K562 (cell line): ENCODE results near the gene KTI12. TPM values are rescaled to one million over a fixed set of nuclear protein-coding genes. Genes with fewer than 3 reads are reported as not detected.

Experiments
- ARID2 ChIP-seq: fragments of 450-650 bp; IDR thresholded peaks from 2 replicates; pipeline ENCODE4 v1.6.1; 2017; ENCODE audit warnings: antibody characterized with exemption, mild to moderate bottlenecking
- E2F1 ChIP-seq: sonication (generic); formaldehyde crosslinking; IDR thresholded peaks from 2 replicates; pipeline ENCODE4 v1.8.1; 2023; ENCODE audit warnings: mild to moderate bottlenecking, missing genetic modification reagents, moderate library complexity
- EGR1 ChIP-seq: fragments of 450-650 bp; conservative IDR thresholded peaks from 2 replicates; pipeline ENCODE4 v1.6.1; 2017; ENCODE audit warnings: mild to moderate bottlenecking
- HCFC1 ChIP-seq: IDR thresholded peaks from 2 replicates; pipeline ENCODE4 v1.6.1; 2012; ENCODE audit warnings: low read depth, low read length, improper control_type of control experiment
- HDAC1 ChIP-seq, 2 experiments: fragments of 450-650 bp; IDR thresholded peaks; 2 replicates each; pipeline ENCODE4 v1.6.1; 2016 to 2017; ENCODE audit warnings: inconsistent platforms in 1 of 2, mild to moderate bottlenecking in 1 of 2, moderate library complexity in 1 of 2
- HNRNPLL ChIP-seq: fragments of 200-400 bp; formaldehyde crosslinking; IDR thresholded peaks from 2 replicates; pipeline ENCODE4 v1.6.1; 2017; ENCODE audit warnings: low read length, low read depth, mild to moderate bottlenecking; ENCODE audit not compliant: poor library complexity, severe bottlenecking
- JUND ChIP-seq, 2 experiments: IDR thresholded peaks; 2 replicates in 1 of 2; 3 replicates in 1 of 2; pipeline ENCODE4 v1.6.1; 2011; ENCODE audit warnings: borderline replicate concordance in 2 of 2, low read depth in 2 of 2, low read length in 2 of 2, improper control_type of control experiment in 1 of 2, missing biosample characterization in 1 of 2, missing genetic modification characterization in 1 of 2, missing genetic modification reagents in 1 of 2
- LEF1 ChIP-seq: fragments of 450-650 bp; IDR thresholded peaks from 2 replicates; pipeline ENCODE4 v1.6.1; 2016; ENCODE audit warnings: mild to moderate bottlenecking
- MAFF ChIP-seq: IDR thresholded peaks from 2 replicates; pipeline ENCODE4 v1.6.1; 2012; ENCODE audit warnings: low read length, improper control_type of control experiment
- MXI1 ChIP-seq: IDR thresholded peaks from 2 replicates; pipeline ENCODE4 v1.6.1; 2011; ENCODE audit warnings: low read depth, mild to moderate bottlenecking, improper control_type of control experiment, low read length
- NELFE ChIP-seq: IDR thresholded peaks from 2 replicates; pipeline ENCODE4 v1.6.1; 2011; ENCODE audit warnings: mild to moderate bottlenecking; ENCODE audit not compliant: insufficient read depth, insufficient read length
- NFATC3 ChIP-seq: fragments of 450-650 bp; IDR thresholded peaks from 2 replicates; pipeline ENCODE4 v1.6.1; 2017; ENCODE audit warnings: mild to moderate bottlenecking
- PRDM10 ChIP-seq: fragments of 450-650 bp; IDR thresholded peaks from 2 replicates; pipeline ENCODE4 v1.6.1; 2018; ENCODE audit not compliant: partially characterized antibody
- RAD21 ChIP-seq, 2 experiments: fragments of 250-450 bp in 1 of 2; fragments of 450-650 bp in 1 of 2; sonication (Bioruptor Pico) in 1 of 2; formaldehyde crosslinking in 1 of 2; IDR thresholded peaks in 1 of 2; conservative IDR thresholded peaks in 1 of 2; 2 replicates each; pipeline versions ENCODE4 v1.4.0 to v1.8.0; 2020 to 2022; ENCODE audit warnings: mild to moderate bottlenecking in 2 of 2, moderate library complexity in 1 of 2
- RBM14 ChIP-seq: fragments of 200-400 bp; formaldehyde crosslinking; IDR thresholded peaks from 2 replicates; pipeline ENCODE4 v1.6.1; 2018; ENCODE audit warnings: low read depth, mild to moderate bottlenecking, low read length, moderate library complexity, borderline replicate concordance; ENCODE audit not compliant: insufficient read depth
- SMC3 ChIP-seq: conservative IDR thresholded peaks from 2 replicates; pipeline ENCODE4 v1.6.1; 2011; ENCODE audit warnings: low read depth, low read length, improper control_type of control experiment; ENCODE audit not compliant: insufficient read depth
- SRSF7 ChIP-seq: fragments of 200-400 bp; formaldehyde crosslinking; optimal IDR thresholded peaks from 2 replicates; pipeline ENCODE3; 2017; ENCODE audit warnings: mild to moderate bottlenecking, low read depth, low read length
- TCF7 ChIP-seq: sonication (generic); IDR thresholded peaks from 2 replicates; pipeline ENCODE4 v1.6.1; 2016; ENCODE audit warnings: antibody characterized with exemption, borderline replicate concordance
- TEAD1 ChIP-seq, 2 experiments: fragments of 450-650 bp in 1 of 2; sonication (generic) in 1 of 2; formaldehyde crosslinking; IDR thresholded peaks; 2 replicates each; pipeline versions ENCODE4 v1.4.0 to v1.8.0; 2020 to 2022; ENCODE audit warnings: mild to moderate bottlenecking in 2 of 2, missing genetic modification reagents in 1 of 2
- ZFP30 ChIP-seq: fragments of 250-450 bp; sonication (Bioruptor Pico); IDR thresholded peaks from 2 replicates; pipeline ENCODE4 v1.8.0; 2022; ENCODE audit warnings: moderate library complexity, mild to moderate bottlenecking, inconsistent platforms, borderline replicate concordance
- ZKSCAN8 ChIP-seq: fragments of 200-800 bp; sonication (Bioruptor generic); IDR thresholded peaks from 2 replicates; pipeline ENCODE4 v1.6.1; 2016; ENCODE audit warnings: missing genetic modification characterization, missing compliant biosample characterization
- ZNF316 ChIP-seq: fragments of 450-650 bp; IDR thresholded peaks from 2 replicates; pipeline ENCODE4 v1.6.1; 2016
- ZNF551 ChIP-seq: fragments of 250-450 bp; sonication (Bioruptor Pico); IDR thresholded peaks from 2 replicates; pipeline ENCODE4 v1.5.0; 2021; ENCODE audit warnings: mild to moderate bottlenecking, moderate library complexity
- ZSCAN32 ChIP-seq: fragments of 450-650 bp; formaldehyde crosslinking; IDR thresholded peaks from 2 replicates; pipeline ENCODE4 v1.4.0; 2020; ENCODE audit warnings: mild to moderate bottlenecking, moderate library complexity
- polyA plus RNA-seq, 8 experiments: library from polyadenylated mRNA; depleted of rRNA in 4 of 8; stranded (reverse) in 5 of 8; unstranded in 3 of 8; fragments of >200 nt; fragmentation: Nextera tagmentation in 2 of 8; fragmentation: Illumina TruSeq in 1 of 8; extraction: Ambion mirVana in 2 of 8; extraction: Trizol in 1 of 8; gene quantifications; 2 replicates each; pipeline versions ENCODE4 v1.2.1 to v1.2.3, GENCODE V29; 2011 to 2014; ENCODE audit warnings: inconsistent platforms in 1 of 8, missing spikeins in 1 of 8
- total RNA-seq, 7 experiments: library from RNA; depleted of rRNA in 6 of 7; stranded (reverse); fragments of >200 nt in 6 of 7; fragmentation: Illumina TruSeq in 2 of 7; extraction: Trizol in 2 of 7; gene quantifications; 2 replicates each; pipeline versions ENCODE4 v1.2.1 to v1.2.3, GENCODE V29; 2011 to 2021; ENCODE audit warnings: low replicate concordance in 1 of 7

Gene KTI12
- total and polyA plus RNA-seq, 9 of the 15 experiments (the other 6 are each of a cell fraction or from before 2014, with no cell fraction given), result 3.1 to 22.8 (median 11.6) TPM

- TF ChIP-seq PRDM10 (no peak), HDAC1 (IDR thresholded peaks at IDR 0.05) (no peak), ZSCAN32 (CRISPR knock-in tag) (no peak), E2F1 (CRISPR knock-in tag) (peak; percentile 42; the same call in 1 of the 2 replicates), ARID2 (peak; percentile 83), SMC3 (peak; percentile 94), TCF7 (no peak), HCFC1 (no peak), ZNF551 (CRISPR knock-in tag) (no peak), MXI1 (0 out of 2 replicates have a peak, but pooled peaks have one; percentile 20), NFATC3 (no peak), MAFF (no peak), EGR1 (no peak), ZKSCAN8 (CRISPR knock-in tag) (no peak), SRSF7 (no peak), RBM14 (no peak), RAD21 (CRISPR knock-in tag; conservative IDR thresholded peaks at IDR 0.05 in 1 of 2, IDR thresholded peaks at IDR 0.05 in 1 of 2) (peak; percentile 98 to 99), TEAD1 (CRISPR knock-in tag; IDR thresholded peaks at IDR 0.05) (no peak), HNRNPLL (no peak), NELFE (no peak), ZNF316 (no peak), LEF1 (no peak), JUND (IDR thresholded peaks at IDR 0.05; ENCODE audit: borderline replicate concordance, low read depth, low read length) (peak; percentile 52; the same call in 1 of the 2 replicates), JUND (tag; IDR thresholded peaks at IDR 0.05; ENCODE audit: borderline replicate concordance, low read depth, low read length) (peak; percentile 16; the same call in 1 of the 3 replicates), ZFP30 (no peak)
These were observed 31.3 kb downstream of the KTI12 start (continued) for GRCh38 chr1:52002038-52002917.
